SU-DHL-6 (cell line): ENCODE data around the gene TNFRSF21.

ENCODE experiments used
- H2AFZ ChIP-seq: fragments of 200-600 bp; sonication (generic); 2 replicates; pipeline ENCODE4 v1.6.1; 2014; ENCODE audit warnings: low read depth, mild to moderate bottlenecking, moderate library complexity, mixed read lengths, antibody characterized with exemption, low read length; ENCODE audit not compliant: severe bottlenecking
- H3F3A ChIP-seq: fragments of 200-600 bp; shearing (Covaris generic); 2 replicates; pipeline ENCODE4 v1.6.0; 2016; ENCODE audit warnings: antibody characterized with exemption, mild to moderate bottlenecking; ENCODE audit not compliant: insufficient read depth
- H3K27ac ChIP-seq: fragments of 200-600 bp; sonication (generic); 2 replicates; pipeline ENCODE4 v1.5.1; 2016; ENCODE audit warnings: low read depth, mild to moderate bottlenecking, low read length, moderate library complexity, mixed read lengths
- H3K27me3 ChIP-seq: fragments of 200-600 bp; sonication (generic), shearing (Covaris generic); 2 replicates; pipeline ENCODE4 v1.6.0; 2014; ENCODE audit warnings: mild to moderate bottlenecking, low read length
- H3K36me3 ChIP-seq: fragments of 200-600 bp; sonication (generic); 2 replicates; pipeline ENCODE4 v1.6.1; 2014; ENCODE audit warnings: mild to moderate bottlenecking, low read length, mixed read lengths
- H3K4me2 ChIP-seq: fragments of 300-600, 200-600 bp; shearing (Covaris generic), sonication (generic); 2 replicates; pipeline ENCODE4 v1.6.0; 2014; ENCODE audit warnings: low read length, low read depth, mild to moderate bottlenecking; ENCODE audit not compliant: poor library complexity, severe bottlenecking
- H3K4me3 ChIP-seq: fragments of 200-600 bp; sonication (generic); 2 replicates; pipeline ENCODE4 v1.5.1; 2014; ENCODE audit warnings: antibody characterized with exemption, low read length, mild to moderate bottlenecking, mixed read lengths; ENCODE audit not compliant: insufficient read depth, poor library complexity, severe bottlenecking
- H3K79me2 ChIP-seq: fragments of 200-600 bp; sonication (generic); 2 replicates; pipeline ENCODE4 v1.6.1; 2014; ENCODE audit warnings: mild to moderate bottlenecking, low read length, moderate library complexity; ENCODE audit not compliant: insufficient read depth
- H3K9ac ChIP-seq: fragments of 200-600 bp; sonication (generic); 2 replicates; pipeline ENCODE4 v1.7.0; 2014; ENCODE audit warnings: mild to moderate bottlenecking, low read length
- H3K9me2 ChIP-seq: fragments of 200-600 bp; sonication (generic); replicated peaks from 2 replicates; pipeline ENCODE4 v1.6.1; 2014; ENCODE audit warnings: low read length; ENCODE audit not compliant: insufficient read depth
- H3K9me3 ChIP-seq: fragments of 200-600 bp; sonication (generic); 2 replicates; pipeline ENCODE4 v1.6.1; 2014; ENCODE audit warnings: low read length, mixed read lengths; ENCODE audit not compliant: insufficient read depth
- H4K20me1 ChIP-seq: fragments of 200-600 bp; sonication (generic); 2 replicates; pipeline ENCODE4 v1.6.1; 2014; ENCODE audit warnings: low read depth, mild to moderate bottlenecking, antibody characterized with exemption, low read length, moderate library complexity, mixed read lengths
- CTCF ChIP-seq: fragments of 200-600 bp; sonication (generic); IDR thresholded peaks from one replicate; pipeline ENCODE4 v1.5.1; 2017; ENCODE audit warnings: antibody characterized with exemption, mild to moderate bottlenecking, low read length, moderate library complexity; ENCODE audit not compliant: insufficient read depth, poor library complexity, severe bottlenecking
- EZH2phosphoT487 ChIP-seq: fragments of 200-600 bp; sonication (generic), shearing (Covaris generic); conservative IDR thresholded peaks from 2 replicates; pipeline ENCODE4 v1.6.1; 2018; ENCODE audit warnings: mild to moderate bottlenecking, antibody characterized with exemption, low read length, moderate library complexity, mixed read lengths

The TNFRSF21 gene

DNA sequence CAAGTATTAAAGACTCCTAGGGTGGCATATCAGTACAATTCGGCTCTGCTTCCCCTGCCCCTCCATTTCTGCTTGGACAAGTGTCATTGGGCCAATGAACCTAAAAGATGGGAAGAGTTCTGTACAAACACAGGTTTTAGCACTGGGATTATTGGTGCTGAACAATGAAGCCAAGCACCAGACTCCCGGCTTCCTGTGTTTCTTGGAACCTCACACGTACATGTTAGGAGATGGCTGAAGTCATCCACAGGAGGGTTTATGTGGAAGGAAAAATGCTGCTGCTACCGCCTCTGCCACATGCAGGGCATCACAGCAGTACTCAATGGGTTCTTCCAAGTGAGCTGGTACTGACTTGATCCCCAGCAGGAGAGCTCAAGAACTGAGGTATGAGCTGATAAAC is 49.7 kb downstream of the TNFRSF21 start:
- H3K27ac ChIP-seq = no peak overlapping the region
- no peaks in the 10 kb centered on the region for H3K79me2 ChIP-seq
- no peaks in the 10 kb centered on the region for H3K27me3 ChIP-seq
- H3K36me3 ChIP-seq = no peaks in the 10 kb centered on the region
- H3K9me2 ChIP-seq = no peaks in the 10 kb centered on the region
- H4K20me1 ChIP-seq = no peaks in the 10 kb centered on the region
- H3K4me2 ChIP-seq = no peak overlapping the region
- no peak for TF ChIP-seq CTCF
- TF ChIP-seq EZH2phosphoT487 = no peak
- H2AFZ ChIP-seq = no peak overlapping the region
- H3K4me3 ChIP-seq = no peak overlapping the region
- no peak overlapping the region for H3K9ac ChIP-seq
- H3F3A ChIP-seq = no peaks in the 10 kb centered on the region
- H3K9me3 ChIP-seq = no peaks in the 10 kb centered on the region

DNA sequence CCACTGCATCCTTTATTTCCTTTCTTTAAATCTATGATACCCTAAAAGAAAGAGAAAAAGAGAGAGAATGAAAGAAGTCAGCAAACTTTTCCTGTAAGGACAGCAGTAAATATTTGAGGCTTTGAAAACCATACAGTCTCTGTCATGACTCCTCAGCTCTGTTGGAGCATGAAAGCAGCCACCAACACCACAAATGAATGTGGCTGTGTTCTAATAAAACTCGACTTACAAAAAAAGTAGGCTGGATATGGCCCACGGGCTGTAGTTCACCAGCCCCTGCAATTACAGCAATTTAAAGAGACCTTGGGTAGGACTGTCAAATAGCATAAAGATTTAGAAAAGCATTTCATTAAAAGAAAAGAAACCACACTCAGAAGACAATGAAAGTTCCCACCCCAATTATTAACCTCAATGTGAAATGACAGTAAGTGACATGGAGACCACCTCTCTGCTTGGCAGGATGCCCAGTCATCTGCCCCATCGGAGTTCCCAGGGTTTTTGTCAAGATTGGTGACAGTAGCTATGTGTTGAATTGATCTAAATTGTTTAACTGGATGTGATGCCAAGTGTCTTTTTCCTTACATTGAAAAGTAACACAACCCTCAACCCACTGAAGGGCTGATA is 50.9 kb downstream of the TNFRSF21 start:
- TF ChIP-seq CTCF = no peak
- no peak for TF ChIP-seq EZH2phosphoT487
- Histone ChIP-seq H3K79me2 (no peaks in the 10 kb centered on the region), H3K9me2 (no peaks in the 10 kb centered on the region), H3K4me3 (no peak overlapping the region), H3K36me3 (no peaks in the 10 kb centered on the region), H4K20me1 (no peaks in the 10 kb centered on the region), H3K27me3 (no peaks in the 10 kb centered on the region), H3K9ac (no peak overlapping the region), H3K4me2 (no peak overlapping the region), H2AFZ (no peak overlapping the region), H3K9me3 (no peaks in the 10 kb centered on the region), H3K27ac (no peak overlapping the region), H3F3A (no peaks in the 10 kb centered on the region)

- Histone ChIP-seq H3K36me3 (no peaks in the 10 kb centered on the region), H3K27ac (no peak overlapping the region)
Observed at GRCh38 chr6:47256981-47257730, 52.5 kb downstream of the TNFRSF21 start.

More at GRCh38 chr6:47256981-47257730, 52.5 kb downstream of the TNFRSF21 start:
- Histone ChIP-seq H3K9me3 (no peaks in the 10 kb centered on the region), H2AFZ (no peak overlapping the region), H3K4me2 (no peak overlapping the region), H3K4me3 (no peak overlapping the region), H3K9ac (no peak overlapping the region), H3K27me3 (no peaks in the 10 kb centered on the region), H3K79me2 (no peaks in the 10 kb centered on the region), H4K20me1 (no peaks in the 10 kb centered on the region), H3K9me2 (no peaks in the 10 kb centered on the region), H3F3A (no peaks in the 10 kb centered on the region)
- TF ChIP-seq EZH2phosphoT487 (no peak), CTCF (no peak)
